OCI-M1 (cell line): ENCODE data around the gene CORIN.
"Not testable (repeated sequence)": the region's sequence is repeated elsewhere in the genome, so short reads cannot be mapped to it uniquely, and the experiment has no call there.

Experiments used
- DNase-seq: peaks from one replicate; lab custom pipeline; 2025; lab: John Stamatoyannopoulos, UW

Gene CORIN

DNA sequence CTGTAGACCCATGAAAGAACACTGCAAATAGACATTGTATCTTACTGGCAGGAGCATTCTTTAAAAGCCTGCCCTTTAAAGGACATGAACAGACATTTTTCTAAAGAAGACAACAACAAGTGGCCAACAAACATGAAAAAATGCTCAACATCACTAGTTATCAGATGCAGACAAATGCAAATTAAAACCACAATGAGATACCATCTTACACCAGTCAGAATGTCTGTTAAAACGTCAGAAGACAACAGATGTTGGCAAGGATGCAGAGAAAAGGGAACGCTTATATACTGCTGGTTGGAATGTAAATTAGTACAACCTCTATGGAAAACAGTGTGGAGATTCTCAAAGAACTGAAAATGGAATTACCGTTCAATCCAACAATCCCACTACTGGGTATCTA is 275.6 kb downstream of the CORIN start:
- peak; percentile 28 for DNase-seq

DNA sequence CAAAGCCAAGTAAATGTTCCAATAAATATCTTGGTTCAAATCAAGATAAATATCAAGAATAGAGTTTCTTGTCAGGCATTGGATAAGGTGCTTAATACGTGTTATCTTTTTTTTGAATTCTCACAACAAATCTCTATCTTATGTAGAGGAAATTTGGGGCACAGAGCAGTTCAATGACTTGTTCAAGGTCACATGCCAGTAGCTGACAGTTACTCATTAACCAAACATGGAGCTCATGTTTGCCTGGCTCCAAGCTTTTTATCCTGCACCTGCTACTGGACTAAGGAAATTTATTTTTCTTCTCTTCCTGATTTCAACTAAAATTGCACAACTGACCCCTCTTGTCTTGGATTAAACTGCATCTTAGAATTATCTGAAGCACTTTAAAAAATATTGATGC is 276.5 kb downstream of the CORIN start:
- DNase-seq, result no peak

GRCh38 chr4:47560682-47561081 is 277.2 kb downstream of the CORIN start:
- no peak for DNase-seq

GRCh38 chr4:47557255-47557654 is 280.6 kb downstream of the CORIN start:
- no peak for DNase-seq

DNA sequence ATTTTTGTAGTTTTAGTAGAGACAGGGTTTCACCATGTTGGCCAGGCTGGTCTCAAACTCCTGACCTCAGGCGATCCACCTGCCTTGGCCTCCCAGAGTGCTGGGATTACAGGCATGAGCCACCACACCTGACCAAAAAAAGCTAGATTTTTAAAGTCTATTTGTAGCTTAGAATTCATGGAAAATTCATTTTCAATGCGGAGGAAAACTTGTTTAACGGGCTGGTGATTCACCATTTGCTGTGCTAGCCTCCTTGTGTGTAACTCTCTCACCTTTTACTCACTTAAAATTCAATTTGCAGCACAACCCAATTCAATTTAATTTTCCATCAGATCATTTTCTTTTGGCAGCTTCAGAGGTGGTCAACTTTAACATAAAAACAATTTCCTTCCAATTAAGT is 281.9 kb downstream of the CORIN start:
- not testable (repeated sequence) for DNase-seq

DNA sequence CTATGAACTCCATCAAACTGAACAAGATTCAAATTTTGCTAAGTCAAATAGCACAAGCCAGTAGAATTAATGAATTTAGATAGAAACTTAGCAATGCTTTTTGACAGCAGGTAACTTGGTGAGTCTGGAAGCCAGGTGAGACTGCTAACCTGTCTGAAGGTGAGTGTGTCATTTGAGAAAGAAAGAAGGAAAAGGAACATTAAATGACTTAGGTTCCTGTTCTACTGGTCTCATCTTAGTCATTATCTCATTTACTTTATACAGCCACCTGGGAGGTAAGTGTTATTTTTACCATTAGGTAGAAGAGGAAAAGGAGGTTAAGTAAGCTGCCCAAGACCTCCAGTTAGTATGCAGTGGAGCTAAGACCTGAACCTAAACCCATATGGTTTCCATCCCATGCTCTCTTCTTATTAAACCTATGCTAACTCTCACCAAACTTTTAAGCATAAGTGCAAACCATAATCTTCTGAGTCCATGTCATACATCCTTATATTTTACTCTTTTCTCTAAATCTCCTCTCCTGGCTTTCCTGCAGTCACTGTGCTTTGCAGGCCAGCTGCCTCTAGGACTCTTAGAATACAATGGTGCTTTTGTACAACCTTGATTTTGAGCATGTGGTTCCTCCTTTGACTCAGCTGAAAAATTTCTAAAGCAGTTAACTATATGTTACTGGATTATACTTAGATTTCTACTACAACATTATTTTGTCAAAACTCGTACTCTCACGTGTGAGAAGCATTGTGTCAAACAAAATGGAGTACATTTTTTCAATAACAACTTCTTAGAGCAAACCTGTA is 284.3 kb downstream of the CORIN start:
- DNase-seq, result no peak

DNA sequence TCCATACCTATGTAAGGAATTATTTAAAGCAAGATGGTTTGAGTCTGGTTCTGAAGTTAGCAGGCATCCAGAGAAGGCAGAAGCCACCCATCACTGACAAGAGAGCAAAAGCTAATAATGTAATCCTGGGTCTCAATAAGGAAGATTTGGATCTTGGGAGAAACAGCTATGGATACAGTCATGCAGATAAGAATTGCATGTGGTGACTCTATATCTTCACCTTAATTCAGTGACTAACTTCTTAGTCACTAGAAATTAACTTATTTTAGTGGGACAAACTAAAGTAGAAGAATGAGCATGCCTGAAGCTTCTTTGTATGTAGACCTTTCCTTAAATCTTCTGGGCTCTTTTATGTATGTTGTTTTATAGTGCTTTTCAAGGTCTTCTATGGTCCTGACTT is 286.2 kb downstream of the CORIN start:
- no peak for DNase-seq

GRCh38 chr4:47550899-47551548 is 286.8 kb downstream of the CORIN start:
- no peak for DNase-seq

DNA sequence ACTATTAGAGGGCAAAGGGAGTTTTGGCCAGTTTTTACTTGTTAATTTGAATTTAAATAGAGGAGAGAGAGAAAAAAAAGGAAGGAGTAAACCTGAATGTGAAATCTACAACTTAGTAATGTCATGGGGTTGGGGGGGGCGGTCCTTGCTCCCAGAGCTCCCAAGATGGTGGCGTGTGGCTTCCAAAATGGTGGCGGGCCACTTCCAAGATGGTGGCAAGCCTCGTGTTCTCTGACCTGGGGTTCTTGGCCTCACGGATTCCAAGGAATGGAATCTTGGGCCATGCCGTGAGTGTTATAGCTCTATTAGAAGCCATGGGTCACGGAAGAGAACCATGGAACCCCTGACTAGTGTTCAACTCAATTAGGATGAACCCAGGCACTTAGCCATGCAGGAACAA is 287.5 kb downstream of the CORIN start:
- not testable (repeated sequence) for DNase-seq
